GM19239 (cell line): ENCODE results near the gene ZIC4.

Experiments
- DNase-seq: peaks from one replicate; pipeline ENCODE4 v3.0.0; 2011; ENCODE audit warnings: low spot score; ENCODE audit not compliant: insufficient read length
- FAIRE-seq: peaks from 2 replicates; lab custom pipeline; 2011; peaks lifted over from hg19 to GRCh38; lab: Jason Lieb, UNC

ZIC4 gene

GRCh38 chr3:147359177-147360050, 46.9 kb downstream of the ZIC4 start:
- DNase-seq = no peak
- no peak for FAIRE-seq

DNA sequence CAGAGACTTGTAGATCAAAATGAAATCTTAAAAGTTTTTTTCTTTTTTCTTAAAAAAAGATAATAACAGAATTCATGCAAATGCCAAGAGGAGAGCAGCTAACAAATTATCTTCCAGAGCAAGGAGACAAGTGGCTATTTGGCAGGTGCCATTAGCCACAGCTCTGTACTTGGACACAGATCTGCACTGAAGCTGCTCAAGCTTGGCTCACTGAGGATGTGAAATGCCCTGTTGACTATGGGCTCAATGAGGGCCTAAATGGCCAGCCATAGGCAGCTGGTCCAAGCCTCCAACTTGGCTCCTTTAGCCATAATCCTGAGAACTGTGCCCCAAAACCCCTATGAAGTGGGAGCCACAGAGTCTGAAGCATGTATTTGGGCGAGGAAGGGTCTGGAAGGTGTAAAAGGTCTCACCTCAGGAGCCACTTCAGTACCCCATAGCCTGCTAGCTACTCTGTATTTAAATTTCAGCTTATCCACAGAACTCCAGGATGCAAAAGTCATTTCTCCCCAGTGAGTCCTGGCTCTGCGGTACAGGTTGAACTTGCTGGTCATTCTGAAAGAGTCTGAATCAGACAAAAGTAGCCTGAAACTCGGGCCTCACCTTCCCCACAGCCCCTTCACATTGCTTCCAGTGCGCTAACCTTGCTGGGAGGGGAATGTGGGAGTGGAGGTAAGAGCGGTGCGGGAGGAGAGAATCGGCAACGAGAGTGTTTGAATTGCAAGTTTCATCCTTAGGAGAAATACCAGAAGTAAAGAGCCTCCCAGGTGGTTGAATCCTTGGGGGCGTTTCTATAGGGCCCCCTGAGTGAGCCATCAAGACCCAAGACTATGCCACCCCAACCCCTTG, 48.0 kb downstream of the ZIC4 start:
- DNase-seq = no peak
- no peak for FAIRE-seq

- FAIRE-seq (no peak), DNase-seq (no peak)
Measured at GRCh38 chr3:147356909-147357900, 49.1 kb downstream of the ZIC4 start.

GRCh38 chr3:147356145-147356908, 50.0 kb downstream of the ZIC4 start:
- no peak for FAIRE-seq
- no peak for DNase-seq

DNA sequence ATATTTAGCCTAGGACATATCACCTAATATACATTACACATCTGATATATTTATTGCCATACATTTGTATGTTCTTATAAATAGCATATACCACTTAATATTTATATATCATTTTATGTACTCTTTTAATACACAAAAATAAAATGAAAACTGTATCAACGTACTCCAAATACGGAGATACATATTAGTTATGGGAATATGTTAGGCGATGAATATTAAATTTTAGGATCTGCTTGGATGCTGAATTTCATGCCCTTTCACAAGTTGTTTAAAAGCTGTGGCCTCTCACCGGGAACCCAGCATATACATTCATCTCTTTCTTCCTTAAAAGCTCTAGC, 50.6 kb downstream of the ZIC4 start:
- FAIRE-seq (no peak), DNase-seq (no peak)

GRCh38 chr3:147355084-147355752, 51.1 kb downstream of the ZIC4 start:
- no peak for DNase-seq
- FAIRE-seq = no peak

DNA sequence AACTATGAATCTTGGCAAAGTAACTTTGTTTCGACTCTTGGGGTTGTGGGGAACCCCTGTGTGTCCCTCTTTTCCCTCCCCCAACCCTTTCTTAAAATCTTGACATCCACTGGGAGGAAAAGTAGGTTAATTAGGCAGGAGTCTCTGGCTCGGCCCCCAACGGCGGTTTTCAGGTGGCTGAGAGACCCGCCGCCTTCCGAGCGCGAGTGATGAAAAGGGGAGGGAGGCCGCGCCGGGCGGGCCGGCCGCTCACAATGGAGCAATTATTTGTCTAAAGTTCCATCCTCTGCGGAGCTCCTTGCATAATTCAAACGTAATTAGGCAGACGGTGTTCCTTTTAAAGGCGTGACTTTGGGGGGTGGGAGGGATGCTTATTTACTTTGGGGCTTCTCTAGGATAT, 51.7 kb downstream of the ZIC4 start:
- no peak for DNase-seq
- no peak for FAIRE-seq

GRCh38 chr3:147351301-147351700, 55.0 kb downstream of the ZIC4 start:
- FAIRE-seq (no peak), DNase-seq (no peak)

- DNase-seq (no peak), FAIRE-seq (no peak)
Measured at GRCh38 chr3:147348976-147349375, 57.4 kb downstream of the ZIC4 start.

- DNase-seq (no peak), FAIRE-seq (no peak)
Measured at GRCh38 chr3:147343926-147344325, 62.4 kb downstream of the ZIC4 start.

DNA sequence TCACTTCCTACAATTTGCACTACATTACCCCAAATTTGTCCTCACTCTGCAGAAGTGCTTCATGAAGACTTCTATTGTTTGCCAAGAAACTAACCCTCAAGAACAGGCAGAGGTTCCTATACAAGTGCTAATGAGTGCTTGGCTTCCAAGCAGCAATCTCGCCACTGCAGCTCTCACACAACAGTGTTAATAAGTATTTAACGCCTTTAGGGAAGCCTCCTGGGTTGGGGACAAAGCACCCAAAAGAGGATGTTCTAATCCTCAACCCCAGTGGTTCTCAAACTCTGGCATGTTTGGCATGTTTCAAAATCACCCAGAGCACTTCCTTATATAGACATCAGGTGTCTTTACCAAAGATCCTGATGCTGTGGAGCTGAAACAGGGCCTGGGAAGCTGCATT, 64.6 kb downstream of the ZIC4 start:
- FAIRE-seq (no peak), DNase-seq (no peak)

- FAIRE-seq (no peak), DNase-seq (no peak)
Measured at GRCh38 chr3:147336543-147337278, 69.6 kb downstream of the ZIC4 start.
